OCI-M2 (cell line): Measurements from ENCODE around the gene HCN2.

Experiments used
- DNase-seq: peaks from one replicate; lab custom pipeline; 2025; ENCODE audit not compliant: unreplicated experiment; lab: John Stamatoyannopoulos, UW

Gene HCN2

GRCh38 chr19:589693-590395 lies at the start of gene HCN2:
Gene HCN2, plus strand, starts transcription at chr19:589881. Its CDS starts 65 bp downstream, at chr19:589946.
- DNase-seq = no peak

DNA sequence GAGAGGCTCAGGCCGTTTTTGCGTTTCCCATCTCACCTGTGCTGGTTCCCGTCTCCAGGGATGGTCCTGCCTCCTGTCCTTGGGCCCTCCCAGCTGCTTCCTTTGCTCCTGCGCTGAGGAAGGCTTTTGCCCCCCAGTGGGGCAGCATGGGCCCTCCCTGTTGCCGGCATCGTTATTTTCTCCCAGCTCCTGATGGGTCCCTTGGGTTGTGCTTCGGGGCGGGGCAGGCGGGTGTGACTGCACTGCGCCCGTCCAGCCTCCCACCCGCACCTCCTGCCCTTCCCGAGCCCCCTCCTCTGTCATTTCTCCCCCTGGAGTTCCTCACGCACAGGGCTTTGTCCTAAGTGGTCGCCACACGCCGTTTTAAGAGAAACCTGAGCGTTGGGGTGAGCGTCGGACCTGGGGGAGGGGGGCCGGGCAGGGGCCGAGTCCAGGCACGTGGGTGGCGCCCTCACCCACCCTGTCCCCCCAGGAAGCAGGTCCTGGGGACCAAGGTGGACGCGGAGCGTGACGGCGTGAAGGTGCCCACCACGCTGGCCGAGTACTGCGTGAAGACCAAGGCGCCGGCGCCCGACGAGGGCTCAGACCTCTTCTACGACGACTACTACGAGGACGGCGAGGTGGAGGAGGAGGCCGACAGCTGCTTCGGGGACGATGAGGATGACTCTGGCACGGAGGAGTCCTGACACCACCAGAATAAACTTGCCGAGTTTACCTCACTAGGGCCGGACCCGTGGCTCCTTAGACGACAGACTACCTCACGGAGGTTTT lies 48.6 kb upstream of the HCN2 start:
- no peak for DNase-seq

DNA sequence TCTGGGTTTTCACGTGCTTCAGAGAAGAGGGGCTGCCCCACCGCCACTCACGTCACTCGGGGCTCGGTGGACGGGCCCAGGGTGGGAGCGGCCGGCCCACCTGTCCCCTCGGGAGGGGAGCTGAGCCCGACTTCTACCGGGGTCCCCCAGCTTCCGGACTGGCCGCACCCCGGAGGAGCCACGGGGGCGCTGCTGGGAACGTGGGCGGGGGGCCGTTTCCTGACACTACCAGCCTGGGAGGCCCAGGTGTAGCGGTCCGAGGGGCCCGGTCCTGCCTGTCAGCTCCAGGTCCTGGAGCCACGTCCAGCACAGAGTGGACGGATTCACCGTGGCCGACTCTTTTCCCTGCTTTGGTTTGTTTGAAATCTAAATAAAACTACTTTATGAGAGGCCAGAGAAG lies 48.0 kb upstream of the HCN2 start:
- no peak for DNase-seq

DNA sequence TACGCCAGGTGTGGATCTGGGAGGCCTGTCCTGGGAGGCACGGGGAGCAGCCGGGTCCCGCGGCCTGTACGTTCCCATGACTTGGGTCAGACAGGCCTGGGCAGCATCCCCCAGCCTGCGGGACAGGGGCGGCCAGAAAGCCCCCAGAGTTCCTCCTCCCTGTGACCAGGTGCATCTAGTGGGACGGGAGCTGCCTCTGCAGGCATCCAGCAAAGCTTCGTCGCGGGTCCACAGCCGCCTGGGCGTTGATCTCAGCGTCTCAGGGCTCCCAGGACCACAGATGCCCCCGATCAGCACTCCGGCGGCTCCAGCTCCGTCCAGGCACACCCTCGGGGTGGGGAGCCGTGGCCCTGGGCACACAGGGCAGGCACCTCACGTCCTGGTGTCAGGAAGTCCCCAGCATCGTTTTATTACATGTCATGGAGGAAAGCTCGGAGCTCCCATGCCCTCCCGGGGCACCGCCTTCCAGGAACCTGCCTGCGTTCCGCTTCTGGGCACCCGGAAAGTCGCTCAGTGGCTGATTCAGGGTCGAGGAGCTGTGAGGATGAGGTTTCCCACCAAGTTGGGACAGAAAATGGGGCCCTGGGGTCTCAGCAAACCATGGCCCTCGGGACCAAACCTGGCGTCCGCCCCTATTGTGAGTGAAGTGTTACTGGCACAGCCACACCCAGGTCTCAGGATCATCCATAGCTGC lies 47.4 kb upstream of the HCN2 start:
- DNase-seq = no peak

GRCh38 chr19:543910-544608 lies 45.6 kb upstream of the HCN2 start, which contains the start of gene GZMM:
Gene GZMM, plus strand, starts transcription at chr19:544053. Its CDS starts 19 bp downstream, at chr19:544072.
- DNase-seq = no peak

GRCh38 chr19:547117-547516 lies 42.6 kb upstream of the HCN2 start:
- DNase-seq = no peak

- DNase-seq = no peak
These were observed 41.6 kb upstream of the HCN2 start for GRCh38 chr19:547836-548720.

- no peak for DNase-seq
These were observed 40.5 kb upstream of the HCN2 start for GRCh38 chr19:548886-549830.

- DNase-seq = no peak
These were observed 34.9 kb upstream of the HCN2 start for GRCh38 chr19:554817-555216.

DNA sequence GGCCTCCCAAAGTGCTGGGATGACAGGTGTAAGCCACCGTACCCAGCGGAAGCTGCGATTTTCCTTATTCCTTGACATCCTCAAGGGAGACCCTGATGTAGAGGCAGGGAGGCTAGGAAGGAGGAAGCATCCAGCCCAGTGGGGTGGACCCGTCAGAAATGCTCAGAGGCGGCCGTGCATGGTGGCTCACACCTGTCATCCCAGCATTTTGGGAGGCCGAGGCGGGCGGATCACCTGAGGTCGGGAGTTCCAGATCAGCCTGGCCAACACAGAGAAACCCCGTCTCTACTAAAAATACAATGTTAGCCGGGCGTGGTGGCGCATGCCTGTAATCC lies 34.2 kb upstream of the HCN2 start:
- DNase-seq = no peak

- no peak for DNase-seq
These were observed 32.9 kb upstream of the HCN2 start for GRCh38 chr19:556611-557382.

DNA sequence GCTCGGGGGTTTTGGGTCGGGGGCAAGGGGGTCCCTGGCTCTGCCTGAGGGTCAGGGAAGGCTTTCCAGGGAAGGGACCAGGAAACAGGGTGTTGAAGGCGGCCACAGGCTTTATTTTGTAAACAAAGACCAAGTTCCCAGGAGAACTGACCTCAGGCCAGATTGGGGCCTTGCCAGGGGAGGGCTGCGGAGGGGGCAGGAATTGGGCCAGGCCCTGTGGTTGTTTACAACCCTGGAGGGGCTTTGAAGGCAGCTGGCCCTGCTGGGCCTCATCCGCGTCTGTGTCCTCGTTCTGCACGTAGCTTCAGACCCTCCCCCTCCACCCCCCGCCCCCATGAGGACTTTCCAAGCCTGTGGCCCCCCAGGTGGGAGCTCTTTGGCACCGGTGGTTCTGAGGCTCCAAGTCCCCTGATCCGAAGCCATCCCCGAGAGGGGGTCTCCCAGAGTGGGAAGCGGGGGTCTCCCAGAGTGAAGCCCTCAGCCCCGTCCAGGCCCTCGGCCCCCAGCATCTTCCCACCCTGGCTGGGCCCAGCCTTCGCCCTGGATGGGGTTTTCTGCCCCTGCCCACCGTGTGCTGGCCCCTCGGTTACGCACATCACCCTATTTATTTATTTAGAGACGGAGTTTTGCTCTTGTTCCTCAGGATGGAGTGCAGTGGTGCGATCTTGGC lies 30.8 kb upstream of the HCN2 start:
- no peak for DNase-seq

DNA sequence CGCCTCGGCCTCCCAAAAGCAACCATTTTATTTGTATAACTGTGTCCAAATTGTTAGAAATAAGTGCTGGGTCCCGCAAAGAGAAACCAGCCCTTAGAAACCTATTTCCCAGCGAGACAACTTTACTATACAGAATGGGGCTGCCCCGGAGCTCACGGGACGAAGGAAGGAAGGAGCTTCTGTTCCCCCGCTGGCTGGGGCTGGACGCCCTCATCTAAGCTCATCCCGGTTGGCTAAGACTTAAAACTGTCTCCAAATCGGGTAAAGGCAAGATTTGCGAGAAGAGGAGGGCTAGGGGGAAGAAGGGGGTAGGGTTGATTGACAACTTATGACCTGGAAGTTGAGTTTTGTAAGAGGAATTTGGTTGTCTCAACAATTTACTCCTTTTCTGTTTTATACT lies 29.6 kb upstream of the HCN2 start:
- no peak for DNase-seq

GRCh38 chr19:566403-566802 lies 23.3 kb upstream of the HCN2 start:
- no peak for DNase-seq

- no peak for DNase-seq
These were observed 22.8 kb upstream of the HCN2 start for GRCh38 chr19:566844-567243.

DNA sequence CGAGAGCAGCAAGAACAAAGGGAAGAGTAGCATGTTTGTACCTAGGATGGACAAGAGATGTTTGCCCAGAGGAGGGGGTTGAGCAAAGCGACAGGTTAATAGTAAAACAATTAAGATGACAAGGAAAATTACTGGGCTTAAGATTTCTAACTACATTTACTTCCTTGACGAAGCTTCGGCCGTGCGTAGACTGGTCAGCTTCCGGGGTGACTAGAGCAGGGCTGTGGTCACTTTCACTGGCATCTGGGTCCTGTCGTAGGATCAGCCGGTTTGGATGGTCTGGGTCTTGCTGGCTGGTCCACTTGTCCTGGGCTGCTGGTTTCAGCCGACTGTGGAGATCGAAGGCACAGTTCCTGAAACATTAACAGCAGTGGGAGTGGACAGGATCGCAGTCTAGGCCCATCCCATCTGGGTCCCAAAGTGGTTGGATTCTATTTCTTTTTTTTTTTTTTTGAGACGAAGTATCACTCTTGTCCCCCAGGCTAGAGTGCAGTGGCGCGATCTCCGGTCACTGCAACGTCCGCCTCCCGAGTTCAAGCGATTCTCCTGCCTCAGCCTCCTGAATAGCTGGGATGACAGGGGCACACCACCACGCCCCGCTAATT lies 22.3 kb upstream of the HCN2 start:
- DNase-seq = no peak

- no peak for DNase-seq
These were observed 19.4 kb upstream of the HCN2 start for GRCh38 chr19:570251-570686.
